OCI-LY3 (cell line): ENCODE results near the gene MAPKAP1.

Experiments
- CTCF ChIP-seq: fragments of 200-600, 300-600 bp; sonication (generic); IDR thresholded peaks from 2 replicates; pipeline ENCODE4 v1.5.1; 2014; ENCODE audit warnings: antibody characterized with exemption, low read length, low read depth
- EZH2phosphoT487 ChIP-seq: fragments of 200-600 bp; shearing (Covaris generic); IDR thresholded peaks from 2 replicates; pipeline ENCODE4 v1.6.1; 2018; ENCODE audit warnings: antibody characterized with exemption, mixed run types, low read depth

GRCh38 chr9:125513668-125514413, 193.2 kb downstream of the MAPKAP1 start:
- TF ChIP-seq CTCF (no peak), EZH2phosphoT487 (no peak)
